ENCODE data around the gene OR52E5. TPM values are rescaled to one million over a fixed set of nuclear protein-coding genes. Genes with fewer than 3 reads are reported as not detected.

Gene OR52E5
- polyA plus RNA-seq, 1 donor (not counting 4 experiments of a cell fraction or from before 2014, with no cell fraction given): not detected

- dilution Hi-C loops (cut with MboI; ENCODE audit: extremely low pct_ligation_motif_present, low sequenced_read_pairs): no loop called here
- Histone ChIP-seq H2AFZ (ENCODE audit: control insufficient read depth, low read length) (no peak overlapping the region), H3K9me1 (ENCODE audit: control insufficient read depth, extremely low read depth, insufficient read depth, low read length) (no peaks in the 10 kb centered on the region), H3K27me3 (ENCODE audit: control insufficient read depth, extremely low read depth, insufficient read depth, low read length) (no peaks in the 10 kb centered on the region), H3K4me1 (ENCODE audit: control insufficient read depth, extremely low read depth, insufficient read depth, low read length) (no peaks in the 10 kb centered on the region), H3K79me2 (ENCODE audit: control insufficient read depth, insufficient read depth, low read length) (no peaks in the 10 kb centered on the region), H3K9ac (ENCODE audit: control insufficient read depth, extremely low read depth, insufficient read depth, low read length) (no peak overlapping the region), H4K20me1 (ENCODE audit: control insufficient read depth, extremely low read depth, insufficient read depth, low read length) (no peaks in the 10 kb centered on the region), H3K36me3 (ENCODE audit: control insufficient read depth in 2 of 2, extremely low read depth in 1 of 2, insufficient read depth in 2 of 2, low read length in 2 of 2) (no peaks in the 10 kb centered on the region), H3K4me2 (ENCODE audit: control insufficient read depth, extremely low read depth, insufficient read depth, low read depth, low read length) (no peak overlapping the region), H3K9me3 (ENCODE audit: control insufficient read depth, low read depth, low read length) (no peaks in the 10 kb centered on the region), H3K27ac (ENCODE audit: control insufficient read depth, insufficient read depth, low read length) (no peak overlapping the region), H3K4me3 (ENCODE audit: control insufficient read depth in 2 of 3, extremely low read depth in 1 of 3, insufficient read depth in 2 of 3, low read depth in 1 of 3, low read length in 3 of 3) (no peak overlapping the region)
- no peak for TF ChIP-seq EZH2 (IDR thresholded peaks at IDR 0.05; ENCODE audit: low read length)
- no peak for TF ChIP-seq CTCF (optimal IDR thresholded peaks at IDR 0.05 in 1 of 3, IDR thresholded peaks at IDR 0.05 in 1 of 3, conservative IDR thresholded peaks at IDR 0.05 in 1 of 3; ENCODE audit: extremely low read depth in 1 of 3, insufficient read depth in 2 of 3, low read length in 3 of 3)
- FAIRE-seq (no peak), DNase-seq (ENCODE audit: low read depth, low spot score) (no peak)
These were observed 14.4 kb upstream of the OR52E5 start for GRCh38 chr11:5878564-5878963.

DNA sequence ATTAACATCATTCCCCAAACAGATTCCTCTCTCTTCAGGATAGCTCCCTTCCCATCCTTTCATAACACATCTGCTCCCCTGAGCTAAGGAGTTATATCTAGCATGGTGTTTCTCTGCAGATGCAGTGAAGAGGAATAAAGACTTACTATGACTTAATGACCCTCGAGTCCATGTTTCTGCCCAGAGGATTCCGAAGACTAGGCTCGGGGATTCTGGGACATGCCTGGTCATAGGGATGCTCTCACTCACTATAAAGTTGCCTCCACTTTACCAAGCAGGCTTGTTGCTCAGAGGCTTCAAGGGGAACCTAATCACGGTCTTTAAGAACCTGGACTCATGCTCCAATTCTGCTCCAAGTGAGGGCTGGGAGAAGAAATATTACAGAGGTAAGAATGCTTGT is 12.7 kb upstream of the OR52E5 start, which contains the start of gene OR52E4:
Gene OR52E4 (plus strand): TSS at position 301 of the 400 bp plus-strand sequence. CDS start 3,664 bp downstream, outside the sequence.
- H3K9ac ChIP-seq (ENCODE audit: control insufficient read depth, extremely low read depth, insufficient read depth, low read length): no peak within 1 kb of the TSS
- TF ChIP-seq CTCF (optimal IDR thresholded peaks at IDR 0.05 in 1 of 3, IDR thresholded peaks at IDR 0.05 in 1 of 3, conservative IDR thresholded peaks at IDR 0.05 in 1 of 3; ENCODE audit: extremely low read depth in 1 of 3, insufficient read depth in 2 of 3, low read length in 3 of 3) (no peak), EZH2 (IDR thresholded peaks at IDR 0.05; ENCODE audit: low read length) (no peak)
- no peak within 1 kb of the TSS for H2AFZ ChIP-seq (ENCODE audit: control insufficient read depth, low read length)
- H3K4me1 ChIP-seq (ENCODE audit: control insufficient read depth, extremely low read depth, insufficient read depth, low read length): no peaks in the 10 kb centered on the region
- no peak within 1 kb of the TSS for H3K4me3 ChIP-seq (ENCODE audit: control insufficient read depth in 2 of 3, extremely low read depth in 1 of 3, insufficient read depth in 2 of 3, low read depth in 1 of 3, low read length in 3 of 3)
- no peaks in the 10 kb centered on the region for H3K9me1 ChIP-seq (ENCODE audit: control insufficient read depth, extremely low read depth, insufficient read depth, low read length)
- no peaks in the 10 kb centered on the region for H3K79me2 ChIP-seq (ENCODE audit: control insufficient read depth, insufficient read depth, low read length)
- no peak within 1 kb of the TSS for H3K4me2 ChIP-seq (ENCODE audit: control insufficient read depth, extremely low read depth, insufficient read depth, low read depth, low read length)
- H3K9me3 ChIP-seq (ENCODE audit: control insufficient read depth, low read depth, low read length): no peaks in the 10 kb centered on the region
- dilution Hi-C loops (cut with MboI; ENCODE audit: extremely low pct_ligation_motif_present, low sequenced_read_pairs): no loop called here
- no peaks in the 10 kb centered on the region for H4K20me1 ChIP-seq (ENCODE audit: control insufficient read depth, extremely low read depth, insufficient read depth, low read length)
- DNase-seq (ENCODE audit: low read depth, low spot score) (no peak), FAIRE-seq (no peak)
- H3K36me3 ChIP-seq (ENCODE audit: control insufficient read depth in 2 of 2, extremely low read depth in 1 of 2, insufficient read depth in 2 of 2, low read length in 2 of 2): no peaks in the 10 kb centered on the region
- no peaks in the 10 kb centered on the region for H3K27me3 ChIP-seq (ENCODE audit: control insufficient read depth, extremely low read depth, insufficient read depth, low read length)
- no peak within 1 kb of the TSS for H3K27ac ChIP-seq (ENCODE audit: control insufficient read depth, insufficient read depth, low read length)

Data from keratinocyte (primary cell).